H1 (cell line): ENCODE results near the gene TBC1D22B. TPM values are rescaled to one million over a fixed set of nuclear protein-coding genes. Genes with fewer than 3 reads are reported as not detected.

ENCODE experiments used
- CHD7 ChIP-seq: fragments of 300-600 bp; sonication (generic); IDR thresholded peaks from 2 replicates; pipeline ENCODE4 v1.7.1; 2012; ENCODE audit warnings: low read length, moderate library complexity, mild to moderate bottlenecking, inconsistent platforms; ENCODE audit not compliant: insufficient replicate concordance
- JUND ChIP-seq: IDR thresholded peaks from 2 replicates; pipeline ENCODE4 v1.6.1; 2011; ENCODE audit warnings: mild to moderate bottlenecking, improper control_type of control experiment, low read length
- KDM4A ChIP-seq: IDR thresholded peaks from one replicate; pipeline ENCODE4 v1.7.1; 2012; ENCODE audit warnings: low read depth, mild to moderate bottlenecking, moderate library complexity, low read length, inconsistent platforms; ENCODE audit not compliant: severe bottlenecking
- RXRA ChIP-seq: IDR thresholded peaks from 2 replicates; pipeline ENCODE4 v1.6.1; 2011; ENCODE audit warnings: low read depth, mild to moderate bottlenecking, low read length, moderate library complexity; ENCODE audit not compliant: insufficient read depth
- SIX5 ChIP-seq: IDR thresholded peaks from 2 replicates; pipeline ENCODE4 v1.6.1; 2011; ENCODE audit warnings: mild to moderate bottlenecking, low read depth, low read length
- polyA plus RNA-seq, 7 experiments: library from polyadenylated mRNA; depleted of rRNA in 3 of 7; stranded (reverse) in 5 of 7; unstranded in 2 of 7; fragments of >200 nt in 5 of 7; fragments of 200-250 nt in 2 of 7; gene quantifications; 1 replicate in 5 of 7; 2 replicates in 1 of 7; 4 replicates in 1 of 7; pipeline versions ENCODE4 v1.2.1 to v1.2.3, GENCODE V29; 2011 to 2013; ENCODE audit warnings: missing spikeins in 2 of 7, mixed read lengths in 2 of 7
- total RNA-seq: library from RNA; stranded (reverse); fragmentation: NEBNext Ultra II Directional; extraction: Animal tissue kit (Norgen Biotek cat#: 25700); gene quantifications from 2 replicates; pipeline ENCODE4 v1.2.1, GENCODE V29; 2021
- TF ChIP-seq, protein P1 (sequence below), 3 experiments: IDR thresholded peaks; 1 replicate in 2 of 3; 2 replicates in 1 of 3; pipeline versions ENCODE4 v1.5.1 to v1.6.1; 2011; ENCODE audit warnings: low read length in 3 of 3, mild to moderate bottlenecking in 3 of 3, inconsistent platforms in 2 of 3, low read depth in 1 of 3, moderate library complexity in 1 of 3; ENCODE audit not compliant: insufficient read depth in 1 of 3; ENCODE audit errors: control extremely low read depth in 1 of 3

Gene TBC1D22B
- total and polyA plus RNA-seq, 2 of the 8 experiments (the other 6 are each of a cell fraction or from before 2014, with no cell fraction given): 10.1 to 17.4 TPM

GRCh38 chr6:37369321-37370201, 112.0 kb downstream of the TBC1D22B start (continued):
- TF ChIP-seq CHD7: no peak
- TF ChIP-seq, protein P1, sequence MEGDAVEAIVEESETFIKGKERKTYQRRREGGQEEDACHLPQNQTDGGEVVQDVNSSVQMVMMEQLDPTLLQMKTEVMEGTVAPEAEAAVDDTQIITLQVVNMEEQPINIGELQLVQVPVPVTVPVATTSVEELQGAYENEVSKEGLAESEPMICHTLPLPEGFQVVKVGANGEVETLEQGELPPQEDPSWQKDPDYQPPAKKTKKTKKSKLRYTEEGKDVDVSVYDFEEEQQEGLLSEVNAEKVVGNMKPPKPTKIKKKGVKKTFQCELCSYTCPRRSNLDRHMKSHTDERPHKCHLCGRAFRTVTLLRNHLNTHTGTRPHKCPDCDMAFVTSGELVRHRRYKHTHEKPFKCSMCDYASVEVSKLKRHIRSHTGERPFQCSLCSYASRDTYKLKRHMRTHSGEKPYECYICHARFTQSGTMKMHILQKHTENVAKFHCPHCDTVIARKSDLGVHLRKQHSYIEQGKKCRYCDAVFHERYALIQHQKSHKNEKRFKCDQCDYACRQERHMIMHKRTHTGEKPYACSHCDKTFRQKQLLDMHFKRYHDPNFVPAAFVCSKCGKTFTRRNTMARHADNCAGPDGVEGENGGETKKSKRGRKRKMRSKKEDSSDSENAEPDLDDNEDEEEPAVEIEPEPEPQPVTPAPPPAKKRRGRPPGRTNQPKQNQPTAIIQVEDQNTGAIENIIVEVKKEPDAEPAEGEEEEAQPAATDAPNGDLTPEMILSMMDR (IDR thresholded peaks at IDR 0.05; ENCODE audit: control extremely low read depth in 1 of 3, insufficient read depth in 1 of 3, low read depth in 1 of 3, low read length in 3 of 3): no peak
- no peak for TF ChIP-seq SIX5
- no peak for TF ChIP-seq JUND
- TF ChIP-seq KDM4A: no peak
- no peak for TF ChIP-seq RXRA
